ENCODE measurements around the gene NR2C2.

The NR2C2 gene

GRCh38 chr3:15011174-15011573, 63.8 kb downstream of the NR2C2 start:
- Mint-ChIP-seq H3K4me3 (no peak overlapping the region), H3K9me3 (no peaks in the 10 kb centered on the region), H3K4me1 (no peaks in the 10 kb centered on the region), H3K27ac (peak overlapping the region; percentile 52), H3K36me3 (peaks cover 89% of the 10 kb centered on the region)
- ATAC-seq, result peak; percentile 56
- DNase-seq (ENCODE audit: low spot score in 2 of 2), result no peak

- Mint-ChIP-seq H3K27ac (no peak overlapping the region), H3K36me3 (peaks cover 89% of the 10 kb centered on the region), H3K4me3 (no peak overlapping the region), H3K9me3 (no peaks in the 10 kb centered on the region), H3K4me1 (no peaks in the 10 kb centered on the region)
- ATAC-seq (no peak), DNase-seq (ENCODE audit: low spot score in 2 of 2) (no peak)
These were observed 67.4 kb downstream of the NR2C2 start for GRCh38 chr3:15014606-15015328.

- ATAC-seq (no peak), DNase-seq (ENCODE audit: low spot score in 2 of 2) (no peak)
- H3K36me3 Mint-ChIP-seq, result peaks cover 89% of the 10 kb centered on the region
- no peaks in the 10 kb centered on the region for H3K9me3 Mint-ChIP-seq
- no peak overlapping the region for H3K4me3 Mint-ChIP-seq
- H3K27ac Mint-ChIP-seq, result no peak overlapping the region
- H3K4me1 Mint-ChIP-seq, result no peaks in the 10 kb centered on the region
These were observed 68.1 kb downstream of the NR2C2 start for GRCh38 chr3:15015456-15015855.

GRCh38 chr3:15017191-15017590, 69.8 kb downstream of the NR2C2 start:
- Mint-ChIP-seq H3K4me3 (no peak overlapping the region), H3K9me3 (no peaks in the 10 kb centered on the region), H3K4me1 (no peaks in the 10 kb centered on the region), H3K36me3 (peaks cover 100% of the 10 kb centered on the region), H3K27ac (peak overlapping the region; percentile 75)
- DNase-seq (ENCODE audit: low spot score in 2 of 2) (no peak), ATAC-seq (no peak)

GRCh38 chr3:15023249-15023648, 75.9 kb downstream of the NR2C2 start:
- no peaks in the 10 kb centered on the region for H3K9me3 Mint-ChIP-seq
- DNase-seq (ENCODE audit: low spot score in 2 of 2) (no peak), ATAC-seq (no peak)
- no peaks in the 10 kb centered on the region for H3K4me1 Mint-ChIP-seq
- peaks cover 100% of the 10 kb centered on the region for H3K36me3 Mint-ChIP-seq
- H3K27ac Mint-ChIP-seq, result no peak overlapping the region
- no peak overlapping the region for H3K4me3 Mint-ChIP-seq

GRCh38 chr3:15023719-15024118, 76.3 kb downstream of the NR2C2 start:
- peak overlapping the region; percentile 48 for H3K27ac Mint-ChIP-seq
- peaks cover 100% of the 10 kb centered on the region for H3K36me3 Mint-ChIP-seq
- no peak overlapping the region for H3K4me3 Mint-ChIP-seq

GRCh38 chr3:15029625-15030024, 82.2 kb downstream of the NR2C2 start:
- no peak for DNase-seq (ENCODE audit: low spot score in 2 of 2)
- Mint-ChIP-seq H3K9me3 (no peaks in the 10 kb centered on the region), H3K4me1 (no peaks in the 10 kb centered on the region), H3K36me3 (peaks cover 100% of the 10 kb centered on the region), H3K27ac (peak overlapping the region; percentile 9), H3K4me3 (no peak overlapping the region)
- ATAC-seq, result no peak

More at GRCh38 chr3:15023719-15024118, 76.3 kb downstream of the NR2C2 start:
- Mint-ChIP-seq H3K9me3 (no peaks in the 10 kb centered on the region), H3K4me1 (no peaks in the 10 kb centered on the region)
- DNase-seq (ENCODE audit: low spot score in 2 of 2), result no peak
- no peak for ATAC-seq

- no peak for ATAC-seq
- no peaks in the 10 kb centered on the region for H3K9me3 Mint-ChIP-seq
These were observed 85.3 kb downstream of the NR2C2 start for GRCh38 chr3:15032650-15033049.

GRCh38 chr3:15033103-15033502, 85.7 kb downstream of the NR2C2 start:
- Mint-ChIP-seq H3K9me3 (no peaks in the 10 kb centered on the region), H3K27ac (no peak overlapping the region), H3K4me3 (no peak overlapping the region), H3K36me3 (peaks cover 100% of the 10 kb centered on the region), H3K4me1 (no peaks in the 10 kb centered on the region)
- DNase-seq (ENCODE audit: low spot score in 2 of 2), result no peak
- ATAC-seq, result no peak

More at GRCh38 chr3:15032650-15033049, 85.3 kb downstream of the NR2C2 start:
- Mint-ChIP-seq H3K4me1 (no peaks in the 10 kb centered on the region), H3K27ac (no peak overlapping the region), H3K4me3 (no peak overlapping the region), H3K36me3 (peaks cover 100% of the 10 kb centered on the region)
- no peak for DNase-seq (ENCODE audit: low spot score in 2 of 2)

- Mint-ChIP-seq H3K4me1 (peaks cover 5% of the 10 kb centered on the region), H3K27ac (no peak overlapping the region), H3K36me3 (peaks cover 100% of the 10 kb centered on the region), H3K4me3 (no peak overlapping the region), H3K9me3 (no peaks in the 10 kb centered on the region)
- DNase-seq (ENCODE audit: low spot score in 2 of 2) (no peak), ATAC-seq (no peak)
These were observed 90.9 kb downstream of the NR2C2 start for GRCh38 chr3:15038306-15038705.

- peaks cover 100% of the 10 kb centered on the region for H3K36me3 Mint-ChIP-seq
- DNase-seq (ENCODE audit: low spot score in 2 of 2) (no peak), ATAC-seq (no peak)
- H3K27ac Mint-ChIP-seq, result peak overlapping the region; percentile 80
- H3K9me3 Mint-ChIP-seq, result no peaks in the 10 kb centered on the region
- H3K4me1 Mint-ChIP-seq, result peaks cover 11% of the 10 kb centered on the region
- no peak overlapping the region for H3K4me3 Mint-ChIP-seq
These were observed 93.5 kb downstream of the NR2C2 start for GRCh38 chr3:15040844-15041243.

- Mint-ChIP-seq H3K4me3 (no peak overlapping the region), H3K36me3 (peaks cover 100% of the 10 kb centered on the region), H3K27ac (peak overlapping the region; percentile 80), H3K4me1 (peaks cover 11% of the 10 kb centered on the region), H3K9me3 (no peaks in the 10 kb centered on the region)
- ATAC-seq, result no peak
- DNase-seq (ENCODE audit: low spot score in 2 of 2), result no peak
These were observed 94.6 kb downstream of the NR2C2 start for GRCh38 chr3:15041950-15042349.

GRCh38 chr3:15042936-15043335, 95.6 kb downstream of the NR2C2 start:
- peaks cover 100% of the 10 kb centered on the region for H3K36me3 Mint-ChIP-seq
- no peak for DNase-seq (ENCODE audit: low spot score in 2 of 2)
- H3K27ac Mint-ChIP-seq, result peak overlapping the region; percentile 80
- H3K4me3 Mint-ChIP-seq, result no peak overlapping the region
- ATAC-seq, result no peak
- peaks cover 11% of the 10 kb centered on the region for H3K4me1 Mint-ChIP-seq
- no peaks in the 10 kb centered on the region for H3K9me3 Mint-ChIP-seq

GRCh38 chr3:15043408-15044171, 96.2 kb downstream of the NR2C2 start:
- H3K9me3 Mint-ChIP-seq, result no peaks in the 10 kb centered on the region
- no peak overlapping the region for H3K4me3 Mint-ChIP-seq
- DNase-seq (ENCODE audit: low spot score in 2 of 2) (no peak), ATAC-seq (no peak)
- peak overlapping the region; percentile 80 for H3K27ac Mint-ChIP-seq
- peaks cover 100% of the 10 kb centered on the region for H3K36me3 Mint-ChIP-seq
- peaks cover 11% of the 10 kb centered on the region for H3K4me1 Mint-ChIP-seq

- Mint-ChIP-seq H3K36me3 (peaks cover 100% of the 10 kb centered on the region), H3K4me3 (no peak overlapping the region), H3K9me3 (no peaks in the 10 kb centered on the region), H3K4me1 (peaks cover 11% of the 10 kb centered on the region), H3K27ac (peak overlapping the region; percentile 75)
- ATAC-seq (no peak), DNase-seq (ENCODE audit: low spot score in 2 of 2) (no peak)
These were observed 96.9 kb downstream of the NR2C2 start for GRCh38 chr3:15044326-15044725.

GRCh38 chr3:15045667-15046066, 98.3 kb downstream of the NR2C2 start:
- H3K9me3 Mint-ChIP-seq, result no peaks in the 10 kb centered on the region
- H3K4me1 Mint-ChIP-seq, result peaks cover 17% of the 10 kb centered on the region
- H3K27ac Mint-ChIP-seq, result peak overlapping the region; percentile 75
- no peak for ATAC-seq
- peaks cover 100% of the 10 kb centered on the region for H3K36me3 Mint-ChIP-seq
- no peak for DNase-seq (ENCODE audit: low spot score in 2 of 2)
- H3K4me3 Mint-ChIP-seq, result no peak overlapping the region
